Mesothelial cell of epicardium (in vitro differentiated cells): ENCODE results near the gene EXOC2. TPM values are rescaled to one million over a fixed set of nuclear protein-coding genes. Genes with fewer than 3 reads are reported as not detected.

ENCODE experiments used
- DNase-seq, 2 experiments: peaks; one replicate each; pipeline ENCODE4 v3.0.0; 2021; ENCODE audit warnings: low spot score in 2 of 2; ENCODE audit not compliant: unreplicated experiment in 2 of 2
- H3K27ac Mint-ChIP-seq: 2 replicates; pipeline ENCODE4 v1.8.0; 2021; ENCODE audit warnings: mixed read lengths
- H3K27me3 Mint-ChIP-seq: 2 replicates; pipeline ENCODE4 v1.8.0; 2021; ENCODE audit warnings: low read depth, mixed read lengths
- H3K36me3 Mint-ChIP-seq: 2 replicates; pipeline ENCODE4 v1.8.0; 2021; ENCODE audit warnings: mixed read lengths
- H3K4me1 Mint-ChIP-seq: 2 replicates; pipeline ENCODE4 v1.8.0; 2021; ENCODE audit warnings: mixed read lengths
- H3K4me3 Mint-ChIP-seq: 2 replicates; pipeline ENCODE4 v1.8.0; 2021; ENCODE audit warnings: mild to moderate bottlenecking, moderate library complexity, mixed read lengths
- H3K9me3 Mint-ChIP-seq: 2 replicates; pipeline ENCODE4 v1.8.0; 2021; ENCODE audit warnings: mixed read lengths
- total RNA-seq: library from RNA; stranded (reverse); gene quantifications from 3 replicates; pipeline ENCODE4 v1.2.1, GENCODE V29; 2021
- TF ChIP-seq, protein P1 (sequence below): fragments of 200-600 bp; sonication (generic); IDR thresholded peaks from one replicate; pipeline ENCODE4 v1.5.0; 2021; ENCODE audit warnings: antibody characterized with exemption; ENCODE audit not compliant: unreplicated experiment

The EXOC2 gene
- total RNA-seq, 1 donor from 2014 or later = 22.9 TPM

DNA sequence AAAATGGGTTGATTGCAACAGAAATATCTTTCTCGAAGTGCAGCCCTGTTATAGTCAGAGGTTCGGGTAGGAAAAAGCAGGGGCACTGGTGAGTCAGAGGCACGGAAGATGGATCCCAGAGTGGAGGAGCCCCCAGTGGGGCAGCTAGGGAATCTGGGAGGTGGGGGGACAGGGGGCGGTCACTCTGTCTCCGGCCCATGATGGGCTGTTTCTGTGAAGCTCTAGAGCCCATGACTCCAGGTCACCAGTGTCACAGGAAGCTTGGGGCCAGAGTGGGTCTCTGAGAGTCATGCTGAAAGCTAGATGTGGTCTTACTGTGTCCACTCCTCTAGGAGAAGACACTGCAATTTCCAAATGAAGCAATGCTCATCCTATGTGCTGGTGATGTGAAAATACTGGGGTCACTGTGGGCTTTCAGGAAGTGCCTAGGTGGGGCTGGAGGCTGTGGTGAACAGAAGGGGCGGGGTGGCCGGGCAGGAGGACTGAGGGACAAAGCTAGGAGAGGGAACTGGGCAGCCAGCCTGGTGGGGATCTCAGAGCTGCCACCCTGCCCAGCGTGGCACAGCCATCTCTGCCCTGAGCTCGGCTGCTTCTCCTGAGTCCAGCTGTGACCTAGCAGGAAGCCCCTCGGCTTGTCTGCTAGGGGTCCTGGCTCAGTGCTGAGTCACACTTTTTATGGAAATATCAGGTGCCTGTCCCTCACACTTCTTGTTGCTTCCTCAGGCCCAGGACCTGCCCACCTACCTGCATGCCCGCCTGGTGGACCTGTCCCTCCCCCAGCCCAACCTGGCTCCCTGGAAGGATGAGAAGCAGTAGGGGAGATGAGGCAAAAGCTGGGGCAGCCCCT, 247.1 kb downstream of the EXOC2 start:
- H3K4me3 Mint-ChIP-seq = no peak overlapping the region
- H3K27me3 Mint-ChIP-seq = peaks cover 30% of the 10 kb centered on the region
- TF ChIP-seq, protein P1, sequence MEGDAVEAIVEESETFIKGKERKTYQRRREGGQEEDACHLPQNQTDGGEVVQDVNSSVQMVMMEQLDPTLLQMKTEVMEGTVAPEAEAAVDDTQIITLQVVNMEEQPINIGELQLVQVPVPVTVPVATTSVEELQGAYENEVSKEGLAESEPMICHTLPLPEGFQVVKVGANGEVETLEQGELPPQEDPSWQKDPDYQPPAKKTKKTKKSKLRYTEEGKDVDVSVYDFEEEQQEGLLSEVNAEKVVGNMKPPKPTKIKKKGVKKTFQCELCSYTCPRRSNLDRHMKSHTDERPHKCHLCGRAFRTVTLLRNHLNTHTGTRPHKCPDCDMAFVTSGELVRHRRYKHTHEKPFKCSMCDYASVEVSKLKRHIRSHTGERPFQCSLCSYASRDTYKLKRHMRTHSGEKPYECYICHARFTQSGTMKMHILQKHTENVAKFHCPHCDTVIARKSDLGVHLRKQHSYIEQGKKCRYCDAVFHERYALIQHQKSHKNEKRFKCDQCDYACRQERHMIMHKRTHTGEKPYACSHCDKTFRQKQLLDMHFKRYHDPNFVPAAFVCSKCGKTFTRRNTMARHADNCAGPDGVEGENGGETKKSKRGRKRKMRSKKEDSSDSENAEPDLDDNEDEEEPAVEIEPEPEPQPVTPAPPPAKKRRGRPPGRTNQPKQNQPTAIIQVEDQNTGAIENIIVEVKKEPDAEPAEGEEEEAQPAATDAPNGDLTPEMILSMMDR = no peak
- H3K36me3 Mint-ChIP-seq = no peaks in the 10 kb centered on the region
- no peak for DNase-seq
- H3K9me3 Mint-ChIP-seq = peaks cover 10% of the 10 kb centered on the region
- H3K4me1 Mint-ChIP-seq = no peaks in the 10 kb centered on the region
- H3K27ac Mint-ChIP-seq = no peak overlapping the region

DNA sequence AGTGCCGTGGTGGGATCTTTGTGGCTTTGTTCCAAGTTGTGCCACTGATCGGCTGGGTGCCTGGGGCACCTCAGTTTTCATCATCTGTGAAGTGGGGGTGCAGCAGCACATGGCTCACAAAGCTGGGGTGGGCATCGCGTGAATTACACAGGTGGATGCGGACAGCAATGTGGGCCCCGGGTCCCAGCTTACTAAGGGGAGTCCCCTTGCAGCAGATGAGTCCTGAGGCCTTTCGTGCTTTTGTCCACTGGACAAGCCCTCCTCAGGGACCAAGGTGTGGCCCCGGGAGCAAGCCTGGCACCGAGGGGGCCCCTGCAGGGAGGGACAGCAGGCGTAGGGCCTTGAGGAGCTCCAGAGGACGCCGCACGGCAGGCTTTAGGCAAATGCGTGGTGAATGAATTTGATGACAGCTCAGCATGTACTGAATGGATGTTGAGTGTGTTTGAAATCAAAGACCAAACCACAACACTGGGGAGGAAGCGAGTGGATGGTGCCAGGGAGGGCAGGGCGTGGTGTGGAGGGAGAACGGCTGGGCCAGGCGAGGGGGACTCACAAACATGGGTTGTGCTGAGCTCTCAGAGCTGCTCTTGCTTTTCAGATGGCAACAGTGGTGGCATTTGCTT, 248.2 kb downstream of the EXOC2 start:
- Mint-ChIP-seq H3K4me1 (no peaks in the 10 kb centered on the region), H3K27ac (no peak overlapping the region), H3K4me3 (no peak overlapping the region), H3K27me3 (peaks cover 37% of the 10 kb centered on the region), H3K9me3 (peaks cover 4% of the 10 kb centered on the region), H3K36me3 (no peaks in the 10 kb centered on the region)
- no peak for DNase-seq
- TF ChIP-seq, protein P1 = no peak

- Mint-ChIP-seq H3K4me3 (no peak overlapping the region), H3K9me3 (no peaks in the 10 kb centered on the region), H3K4me1 (no peaks in the 10 kb centered on the region), H3K27ac (no peak overlapping the region), H3K36me3 (no peaks in the 10 kb centered on the region), H3K27me3 (peaks cover 41% of the 10 kb centered on the region)
- TF ChIP-seq, protein P1 = no peak
- DNase-seq = no peak
Measured at GRCh38 chr6:443621-444159, 249.2 kb downstream of the EXOC2 start.

GRCh38 chr6:441126-441920, 251.6 kb downstream of the EXOC2 start:
- H3K4me3 Mint-ChIP-seq = no peak overlapping the region
- H3K27ac Mint-ChIP-seq = no peak overlapping the region
- TF ChIP-seq, protein P1 = no peak
- no peaks in the 10 kb centered on the region for H3K4me1 Mint-ChIP-seq
- no peak for DNase-seq
- no peaks in the 10 kb centered on the region for H3K36me3 Mint-ChIP-seq
- H3K27me3 Mint-ChIP-seq = peaks cover 38% of the 10 kb centered on the region
- no peaks in the 10 kb centered on the region for H3K9me3 Mint-ChIP-seq

- Mint-ChIP-seq H3K9me3 (no peaks in the 10 kb centered on the region), H3K4me1 (no peaks in the 10 kb centered on the region), H3K36me3 (no peaks in the 10 kb centered on the region), H3K27me3 (peaks cover 30% of the 10 kb centered on the region), H3K27ac (no peak overlapping the region), H3K4me3 (no peak overlapping the region)
- no peak for DNase-seq
- TF ChIP-seq, protein P1 = no peak
Measured at GRCh38 chr6:439641-440167, 253.2 kb downstream of the EXOC2 start.
